NOMO-1 (cell line): ENCODE data around the gene DNM1.

Experiments used
- DNase-seq, 2 experiments: peaks; one replicate each; lab custom pipeline; 2025; ENCODE audit not compliant: unreplicated experiment in 2 of 2; lab: John Stamatoyannopoulos, UW

The DNM1 gene

DNA sequence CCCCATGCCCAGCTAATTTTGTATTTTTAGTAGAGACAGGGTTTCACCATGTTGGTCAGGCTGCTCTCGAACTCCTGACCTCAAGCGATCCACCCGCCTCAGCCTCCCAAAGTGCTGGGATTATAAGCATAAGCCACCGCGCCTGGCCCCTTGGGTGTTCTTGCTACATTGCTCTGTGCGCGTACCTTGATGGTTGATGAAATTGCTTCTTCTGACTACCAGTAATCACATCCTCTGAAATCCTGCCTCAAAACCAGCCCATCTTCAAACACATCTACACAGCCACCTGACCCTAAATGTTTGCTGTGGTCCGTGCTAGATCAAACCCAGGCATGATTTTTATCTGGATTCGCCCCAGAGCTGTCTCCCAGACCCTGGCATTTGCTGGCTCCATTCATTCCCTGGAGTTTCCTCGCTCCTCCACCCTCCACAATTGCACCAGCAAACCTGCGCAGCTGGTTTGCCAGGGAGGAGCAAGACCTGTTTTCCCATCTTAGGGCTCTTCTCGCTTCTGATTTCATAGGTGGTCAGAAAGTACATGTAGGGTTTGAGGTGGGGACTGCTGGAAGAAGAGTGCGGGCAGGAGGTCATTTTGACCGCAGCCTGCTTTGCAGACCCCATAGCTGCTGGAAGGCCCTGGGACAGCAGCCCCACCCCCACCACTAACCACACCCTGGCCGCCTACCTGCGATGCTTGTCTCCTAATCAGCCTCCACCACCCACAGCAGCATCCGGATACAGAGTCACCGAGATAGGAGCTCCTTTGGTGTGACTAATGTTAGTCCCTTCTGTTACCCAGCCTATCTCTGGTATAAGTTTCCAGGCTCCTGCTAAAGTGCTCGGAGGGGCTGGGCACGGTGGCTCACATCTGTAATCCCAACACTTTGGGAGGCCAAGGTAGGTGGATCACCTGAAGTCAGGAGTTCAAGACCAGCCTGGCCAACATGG is 95.6 kb downstream of the DNM1 start:
- DNase-seq, result no peak

DNA sequence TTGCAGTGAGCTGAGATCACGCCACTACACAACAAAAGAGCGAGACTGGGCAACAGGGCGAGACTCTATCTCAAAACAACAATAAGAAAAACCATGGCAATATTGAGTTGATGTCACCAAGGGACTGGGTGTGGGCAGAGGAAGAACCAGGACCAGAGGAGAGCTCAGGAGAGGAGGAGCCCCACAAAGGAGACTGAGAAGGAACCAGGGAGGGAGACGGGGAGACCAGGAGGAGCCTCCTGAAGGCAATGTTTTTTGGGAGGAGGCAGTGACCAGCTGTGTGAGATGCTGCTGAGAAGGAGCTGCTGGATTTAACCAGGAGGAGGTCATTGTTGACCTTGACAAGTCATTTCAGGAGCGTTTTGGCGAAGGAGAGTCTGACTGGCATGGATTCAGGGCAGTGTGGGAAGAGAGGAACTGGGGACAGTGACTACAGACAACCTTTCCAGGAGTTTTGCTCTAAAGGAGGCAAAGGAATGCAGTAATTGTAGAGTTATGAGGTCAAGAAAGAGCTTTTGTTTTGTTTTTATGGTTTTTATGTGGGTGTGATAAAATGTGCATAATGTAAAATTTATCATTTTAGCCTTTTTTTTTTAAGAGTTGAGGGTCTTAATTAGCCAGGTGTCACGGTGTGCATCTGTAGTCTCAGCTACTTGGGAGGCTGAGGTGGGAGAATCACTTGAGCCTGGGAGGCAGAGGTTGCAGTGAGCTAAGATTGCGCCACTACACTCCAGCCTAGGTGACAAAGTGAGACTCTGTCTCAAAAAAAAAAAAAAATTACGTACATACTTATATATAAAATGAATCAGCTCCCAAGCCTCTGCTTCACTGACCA is 101.2 kb downstream of the DNM1 start:
- DNase-seq, result no peak
